Left lung (tissue), 10 donors: ENCODE data around the gene R3HCC1L. TPM values are rescaled to one million over a fixed set of nuclear protein-coding genes. Genes with fewer than 3 reads are reported as not detected.

ENCODE experiments used
- ATAC-seq: fragments of 200-7000 bp; cut with Tn5 transposase; one replicate; pipeline ENCODE4 v1.9.1; 2020; ENCODE audit warnings: moderate library complexity
- DNase-seq, 4 donors: peaks; one replicate each; pipeline ENCODE4 v3.0.0-alpha.2; 2013 to 2020
- H3K27ac ChIP-seq, 2 donors: fragments of 200-600 bp; sonication (generic) in 1 of 2; one replicate each; pipeline versions ENCODE4 v1.5.0 to v1.8.0; 2020 to 2021
- H3K27me3 ChIP-seq, 2 donors: fragments of 200-600 bp; sonication (generic) in 1 of 2; one replicate each; pipeline versions ENCODE4 v1.5.0 to v1.8.0; 2020 to 2021
- H3K36me3 ChIP-seq, 2 donors: fragments of 200-600 bp; sonication (generic) in 1 of 2; one replicate each; pipeline versions ENCODE4 v1.5.0 to v1.8.0; 2020 to 2021
- H3K4me1 ChIP-seq, 2 donors: fragments of 200-600 bp; one replicate each; pipeline ENCODE4 v1.8.0; 2021
- H3K4me3 ChIP-seq, 2 donors: fragments of 200-600 bp; sonication (generic) in 1 of 2; one replicate each; pipeline versions ENCODE4 v1.5.0 to v1.8.0; 2020 to 2021; ENCODE audit warnings: mild to moderate bottlenecking in 1 of 2
- H3K9me3 ChIP-seq, 2 donors: fragments of 200-600 bp; sonication (generic) in 1 of 2; one replicate each; pipeline versions ENCODE4 v1.5.0 to v1.8.0; 2020 to 2021
- intact Hi-C, 2 donors: fragments of 100-400 bp; cut with DNase I; formaldehyde crosslinking; loops; one replicate each; pipeline versions ENCODE4 v1.11.2 to v1.14.2; 2022
- polyA plus RNA-seq, 6 donors: library from polyadenylated mRNA; unstranded; fragments of 120-200 nt; gene quantifications; one replicate each; pipeline ENCODE4 v1.2.1, GENCODE V29; 2013; ENCODE audit not compliant: insufficient read length in 6 of 6
- total RNA-seq, 2 donors: library from RNA; stranded (reverse); fragmentation: NEBNext Ultra II Directional; extraction: Animal tissue kit (Norgen Biotek cat#: 25700); gene quantifications; one replicate each; pipeline ENCODE4 v1.2.1, GENCODE V29; 2021
- TF ChIP-seq, protein P1 (sequence below), 2 donors: fragments of 200-600 bp; sonication (generic) in 1 of 2; IDR thresholded peaks; one replicate each; pipeline versions ENCODE4 v1.5.0 to v1.8.0; 2021; ENCODE audit warnings: antibody characterized with exemption in 2 of 2
- donor health status: DM: no; HTN: yes; CAD: no.
- donor health status: DM: no; HTN: no; CAD: no.

The R3HCC1L gene
- total and polyA plus RNA-seq, 8 donors, result 10.3 to 24.1 (median 18.5) TPM

DNA sequence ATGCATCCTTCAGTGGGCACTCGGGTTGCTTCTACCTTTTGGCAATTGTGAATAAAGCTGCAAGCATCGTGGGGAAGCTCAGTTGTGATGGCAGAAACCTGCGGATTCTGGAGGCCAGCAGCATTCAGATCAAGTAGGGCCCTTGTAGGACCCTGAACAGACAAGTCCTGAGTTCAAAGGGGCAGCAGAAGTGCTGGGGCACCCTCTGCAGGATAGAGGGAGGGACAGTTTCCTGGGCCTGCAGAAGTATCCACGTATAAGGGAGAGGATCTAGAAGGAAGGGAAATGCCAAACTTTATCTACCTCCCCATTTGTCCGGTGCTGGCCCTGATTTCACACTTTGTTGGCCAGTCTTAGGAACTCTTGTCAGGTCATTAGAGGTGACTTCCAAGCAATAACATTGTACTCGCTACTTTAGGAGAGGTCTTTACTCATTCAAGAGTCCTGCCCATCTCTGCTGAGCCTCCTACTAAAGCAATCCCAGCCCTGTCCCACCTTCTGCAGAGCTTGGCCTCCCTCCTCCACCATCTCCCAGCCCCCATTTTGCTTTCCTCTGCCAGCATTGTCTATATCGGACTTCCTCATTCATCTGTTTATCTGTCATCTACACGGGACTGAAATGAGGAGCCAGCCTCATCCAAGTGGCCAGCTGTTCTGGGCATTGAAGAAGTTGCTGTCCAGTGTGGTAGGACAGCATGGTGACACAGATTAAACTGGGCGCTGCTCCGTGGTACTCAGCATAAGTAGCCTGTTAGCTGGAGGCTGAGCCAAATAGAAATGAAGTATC lies 26.6 kb upstream of the R3HCC1L start:
- intact Hi-C loops, result no loop called here
- Histone ChIP-seq H3K36me3 (no peaks in the 10 kb centered on the region), H3K4me1 (no peaks in the 10 kb centered on the region), H3K4me3 (no peak overlapping the region), H3K9me3 (no peaks in the 10 kb centered on the region), H3K27ac (no peak overlapping the region), H3K27me3 (peaks cover 0 to 11% of the 10 kb centered on the region in 2 donors)
- DNase-seq (no peak), ATAC-seq (no peak)
- TF ChIP-seq, protein P1, sequence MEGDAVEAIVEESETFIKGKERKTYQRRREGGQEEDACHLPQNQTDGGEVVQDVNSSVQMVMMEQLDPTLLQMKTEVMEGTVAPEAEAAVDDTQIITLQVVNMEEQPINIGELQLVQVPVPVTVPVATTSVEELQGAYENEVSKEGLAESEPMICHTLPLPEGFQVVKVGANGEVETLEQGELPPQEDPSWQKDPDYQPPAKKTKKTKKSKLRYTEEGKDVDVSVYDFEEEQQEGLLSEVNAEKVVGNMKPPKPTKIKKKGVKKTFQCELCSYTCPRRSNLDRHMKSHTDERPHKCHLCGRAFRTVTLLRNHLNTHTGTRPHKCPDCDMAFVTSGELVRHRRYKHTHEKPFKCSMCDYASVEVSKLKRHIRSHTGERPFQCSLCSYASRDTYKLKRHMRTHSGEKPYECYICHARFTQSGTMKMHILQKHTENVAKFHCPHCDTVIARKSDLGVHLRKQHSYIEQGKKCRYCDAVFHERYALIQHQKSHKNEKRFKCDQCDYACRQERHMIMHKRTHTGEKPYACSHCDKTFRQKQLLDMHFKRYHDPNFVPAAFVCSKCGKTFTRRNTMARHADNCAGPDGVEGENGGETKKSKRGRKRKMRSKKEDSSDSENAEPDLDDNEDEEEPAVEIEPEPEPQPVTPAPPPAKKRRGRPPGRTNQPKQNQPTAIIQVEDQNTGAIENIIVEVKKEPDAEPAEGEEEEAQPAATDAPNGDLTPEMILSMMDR (IDR thresholded peaks at IDR 0.05), result no peak

DNA sequence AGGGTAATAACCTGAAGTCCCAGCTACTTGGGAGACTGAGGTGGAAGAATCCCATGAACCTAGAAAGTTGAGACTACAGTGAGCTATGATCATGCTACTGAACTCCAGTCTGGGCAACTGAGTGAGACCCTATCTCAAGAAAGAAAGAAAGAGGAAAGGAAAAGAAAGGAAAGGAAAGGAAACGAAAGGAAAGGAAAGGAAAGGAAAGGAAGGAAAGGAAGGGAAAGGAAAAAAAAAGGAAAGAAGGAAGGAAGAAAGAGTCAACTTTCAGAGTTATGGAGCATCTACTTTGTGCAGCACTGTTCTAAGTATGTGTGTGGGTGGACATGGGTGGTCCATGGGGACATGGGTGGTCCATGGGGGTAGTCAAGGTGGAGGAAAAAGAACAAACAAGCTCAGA lies 24.1 kb upstream of the R3HCC1L start:
- H3K4me1 ChIP-seq, result no peaks in the 10 kb centered on the region
- no peak for ATAC-seq
- H3K4me3 ChIP-seq, result no peak overlapping the region
- no peaks in the 10 kb centered on the region for H3K9me3 ChIP-seq
- DNase-seq, result no peak
- intact Hi-C loops, result no loop called here
- peaks cover 0 to 31% of the 10 kb centered on the region in 2 donors for H3K27me3 ChIP-seq
- TF ChIP-seq, protein P1 (IDR thresholded peaks at IDR 0.05), result no peak
- H3K36me3 ChIP-seq, result no peaks in the 10 kb centered on the region
- no peak overlapping the region for H3K27ac ChIP-seq

DNA sequence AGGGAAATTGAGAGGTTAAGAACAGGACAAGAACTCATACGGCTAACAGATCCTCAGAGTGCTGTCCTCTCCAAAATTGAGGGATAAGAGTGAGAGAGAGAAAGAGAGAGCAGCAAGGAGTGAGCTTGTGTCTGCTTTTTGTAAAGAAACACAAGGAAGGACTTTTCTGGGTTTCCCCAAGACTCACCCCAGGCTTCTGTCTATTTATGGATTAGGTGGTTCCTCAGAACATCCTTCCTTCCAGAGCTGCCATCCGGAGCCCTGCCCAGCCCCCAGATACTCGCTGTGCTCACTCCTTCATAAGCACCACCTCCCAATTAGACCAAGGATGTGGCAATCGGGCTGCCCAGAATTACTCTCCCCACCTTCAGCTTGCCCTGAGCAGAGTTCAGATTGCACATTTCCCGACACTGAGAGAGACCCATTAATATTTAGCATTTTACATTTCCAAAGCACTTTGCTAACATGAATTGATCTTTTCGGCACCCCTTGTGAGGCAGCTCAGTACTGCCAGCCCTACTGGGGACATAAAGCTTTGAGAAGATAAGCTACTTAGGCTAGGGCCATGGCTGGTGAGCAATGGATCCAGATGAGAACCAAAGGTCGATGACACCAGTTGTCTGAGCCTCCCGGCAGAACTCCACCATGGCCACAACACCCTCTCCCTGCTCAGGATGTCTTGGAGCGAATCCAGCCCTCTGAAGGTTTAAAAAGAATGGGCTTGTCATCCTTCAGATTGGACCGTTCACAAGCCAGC lies 19.2 kb upstream of the R3HCC1L start:
- H3K27me3 ChIP-seq, result peaks cover 0 to 40% of the 10 kb centered on the region in 2 donors
- H3K4me1 ChIP-seq, result no peaks in the 10 kb centered on the region
- ATAC-seq, result no peak
- intact Hi-C loops, result no loop called here
- no peaks in the 10 kb centered on the region for H3K36me3 ChIP-seq
- H3K9me3 ChIP-seq, result no peaks in the 10 kb centered on the region
- no peak overlapping the region for H3K4me3 ChIP-seq
- DNase-seq, result no peak
- TF ChIP-seq, protein P1 (IDR thresholded peaks at IDR 0.05), result no peak
- no peak overlapping the region for H3K27ac ChIP-seq

DNA sequence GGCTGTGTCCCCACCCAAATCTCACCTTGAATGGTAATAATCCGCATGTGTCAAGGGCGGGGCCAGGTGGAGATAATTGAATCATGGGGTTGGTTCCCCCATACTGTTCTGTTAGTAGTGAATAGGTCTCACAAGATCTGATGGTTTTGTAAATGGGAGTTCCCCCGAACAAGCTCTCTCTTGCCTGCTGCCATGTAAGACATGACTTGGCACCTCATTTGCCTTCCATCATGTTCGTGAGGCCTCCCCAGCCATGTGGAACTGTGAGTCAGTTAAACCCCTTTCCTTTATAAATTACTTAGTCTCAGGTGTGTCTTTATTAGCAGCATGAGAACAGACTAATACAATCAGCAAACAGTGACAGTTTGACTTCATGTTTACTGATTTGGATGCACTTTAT lies 14.6 kb upstream of the R3HCC1L start:
- intact Hi-C loops, result no loop called here
- TF ChIP-seq, protein P1 (IDR thresholded peaks at IDR 0.05), result no peak
- peaks cover 0 to 21% of the 10 kb centered on the region in 2 donors for H3K27me3 ChIP-seq
- no peaks in the 10 kb centered on the region for H3K4me1 ChIP-seq
- no peak overlapping the region for H3K27ac ChIP-seq
- ATAC-seq (no peak), DNase-seq (no peak)
- peaks cover 0 to 14% of the 10 kb centered on the region in 2 donors for H3K9me3 ChIP-seq
- H3K36me3 ChIP-seq, result no peaks in the 10 kb centered on the region
- no peak overlapping the region for H3K4me3 ChIP-seq

DNA sequence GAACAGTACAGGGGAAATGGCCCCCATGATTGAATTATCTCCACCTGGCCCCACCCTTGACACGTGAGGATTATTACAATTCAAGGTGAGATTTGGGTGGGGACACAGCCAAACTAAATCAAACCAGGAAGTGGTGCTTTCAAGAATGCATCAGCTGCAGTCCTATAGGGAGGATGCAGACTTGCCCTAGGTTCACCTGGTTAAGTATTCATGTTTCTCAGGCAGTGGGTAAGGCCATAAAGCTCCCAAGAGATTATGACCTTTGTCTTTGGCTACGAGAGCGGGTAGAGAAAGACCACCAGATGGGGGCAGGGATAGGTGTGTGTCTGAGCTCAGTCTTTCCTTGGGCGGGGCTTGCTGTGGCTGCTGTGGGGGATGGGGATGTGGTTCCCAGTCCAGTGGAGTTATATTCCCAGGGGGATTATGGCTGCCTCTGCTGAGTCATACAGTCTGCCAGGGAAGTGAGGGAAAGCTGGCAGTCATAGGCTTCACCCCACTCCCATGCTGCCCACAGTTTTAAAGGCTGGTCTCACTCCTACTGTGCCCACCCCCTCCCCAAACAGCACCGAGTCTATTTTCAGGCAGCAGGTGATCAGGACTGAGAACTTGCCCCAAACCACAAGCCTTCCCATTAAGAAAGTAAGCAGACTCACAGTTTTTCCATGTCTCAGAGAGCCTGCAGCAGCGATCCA lies 8.4 kb upstream of the R3HCC1L start:
- Histone ChIP-seq H3K36me3 (no peaks in the 10 kb centered on the region), H3K4me1 (no peaks in the 10 kb centered on the region), H3K4me3 (no peak overlapping the region), H3K27ac (no peak overlapping the region), H3K27me3 (peaks cover 0 to 10% of the 10 kb centered on the region in 2 donors), H3K9me3 (peaks cover 0 to 14% of the 10 kb centered on the region in 2 donors)
- intact Hi-C loops, result no loop called here
- TF ChIP-seq, protein P1 (IDR thresholded peaks at IDR 0.05), result no peak
- DNase-seq (no peak), ATAC-seq (no peak)
